NCI-H1092 (cell line): ENCODE results near the gene SEBOX.
A peak's percentile ranks its signal among the peaks of the same experiment; 100 is the strongest.
"Not testable (repeated sequence)": the region's sequence is repeated elsewhere in the genome, so short reads cannot be mapped to it uniquely, and the experiment has no call there.

Experiments
- DNase-seq: peaks from one replicate; lab custom pipeline; 2025; lab: John Stamatoyannopoulos, UW

SEBOX gene

DNA sequence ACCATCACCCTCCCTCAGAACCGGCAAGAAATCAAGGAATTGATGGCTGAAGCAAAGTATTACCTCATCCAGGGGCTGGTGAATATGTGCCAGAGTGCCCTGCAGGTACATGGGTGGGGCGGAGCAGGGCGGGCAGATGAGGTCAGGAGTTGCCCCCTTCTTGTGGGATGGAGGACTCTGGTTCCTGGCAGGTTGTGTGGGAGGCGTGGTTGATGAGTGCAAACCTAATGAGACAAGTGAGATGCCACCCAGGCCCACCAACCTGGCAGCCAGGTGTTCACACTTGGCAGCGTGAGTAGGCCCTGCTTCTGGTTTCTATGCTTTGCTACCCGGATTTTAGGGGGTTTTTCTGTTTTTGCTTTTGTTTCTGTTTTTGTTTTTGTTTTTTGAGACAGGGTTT lies 24.6 kb downstream of the SEBOX start:
- DNase-seq: no peak

DNA sequence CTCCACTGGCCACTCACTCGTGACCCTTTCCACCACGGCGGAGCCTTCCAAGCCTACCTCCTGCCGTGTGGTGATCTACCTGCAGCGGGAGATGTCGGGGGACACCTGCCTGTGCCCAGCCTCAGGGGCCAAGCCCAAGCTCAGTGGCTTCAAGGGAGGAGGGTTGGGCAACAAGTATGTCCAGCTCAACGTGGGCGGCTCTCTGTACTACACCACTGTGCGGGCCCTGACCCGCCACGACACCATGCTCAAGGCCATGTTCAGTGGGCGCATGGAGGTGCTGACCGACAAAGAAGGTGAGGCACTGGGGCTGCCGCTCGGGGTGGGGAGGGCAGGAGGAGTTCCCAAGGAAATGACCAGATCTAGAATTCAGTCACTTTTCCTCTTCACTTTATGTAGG lies 25.6 kb downstream of the SEBOX start:
- no peak for DNase-seq

DNA sequence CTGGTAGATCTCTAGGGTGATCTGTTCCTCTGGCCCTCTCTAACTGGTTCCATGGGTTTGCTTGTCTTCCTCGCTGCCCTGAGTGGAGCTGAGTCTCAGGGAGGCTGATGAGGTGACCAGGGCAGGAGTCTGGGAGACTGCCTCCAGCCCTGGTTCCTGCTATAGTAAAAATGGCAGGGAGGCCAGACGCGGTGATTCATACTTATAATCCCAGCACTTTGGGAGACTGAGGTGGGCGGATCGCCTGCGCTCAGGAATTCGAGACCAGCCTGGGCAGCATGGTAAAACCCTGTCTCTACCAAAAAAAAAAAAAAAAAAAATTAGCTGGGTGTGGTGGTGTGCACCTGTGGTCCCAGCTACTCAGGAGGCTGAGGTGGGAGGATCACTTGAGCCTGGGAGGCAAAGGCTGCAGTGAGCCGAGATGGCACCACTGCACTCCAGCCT lies 26.2 kb downstream of the SEBOX start:
- DNase-seq: not testable (repeated sequence)

DNA sequence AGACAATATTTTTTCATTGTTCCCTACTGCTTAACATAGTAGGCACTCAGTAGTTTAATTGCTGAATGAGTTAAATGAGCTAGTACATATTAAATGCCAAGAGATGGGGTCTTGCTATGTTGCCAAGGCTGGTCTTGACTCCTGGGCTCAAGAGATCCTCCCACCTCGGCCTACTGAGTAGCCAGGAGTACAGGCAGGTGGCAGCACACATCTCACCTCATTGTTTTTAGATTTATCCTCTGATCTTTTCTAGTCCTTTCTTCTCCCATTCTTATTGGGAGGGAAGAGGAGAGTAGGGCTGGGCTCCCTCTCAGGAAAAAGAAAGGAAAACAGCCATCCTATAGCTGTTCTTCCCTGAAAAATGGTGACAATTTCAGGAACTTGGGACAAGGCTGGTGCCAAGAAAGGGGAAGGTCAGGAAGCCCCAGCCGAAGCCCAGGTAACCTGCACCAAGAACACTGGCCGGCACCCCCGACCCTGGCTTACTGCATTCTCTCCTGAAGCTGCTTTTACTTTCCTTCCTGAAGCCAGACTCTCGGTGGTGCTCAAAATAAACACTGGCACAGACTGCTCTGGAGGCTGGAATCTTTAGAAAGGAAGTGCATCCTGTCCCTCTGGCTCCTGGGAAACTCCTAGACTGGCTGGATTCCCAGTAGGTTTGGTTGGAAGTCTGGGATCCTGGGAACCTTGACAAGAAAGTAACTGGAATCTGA lies 26.8 kb downstream of the SEBOX start:
- no peak for DNase-seq

DNA sequence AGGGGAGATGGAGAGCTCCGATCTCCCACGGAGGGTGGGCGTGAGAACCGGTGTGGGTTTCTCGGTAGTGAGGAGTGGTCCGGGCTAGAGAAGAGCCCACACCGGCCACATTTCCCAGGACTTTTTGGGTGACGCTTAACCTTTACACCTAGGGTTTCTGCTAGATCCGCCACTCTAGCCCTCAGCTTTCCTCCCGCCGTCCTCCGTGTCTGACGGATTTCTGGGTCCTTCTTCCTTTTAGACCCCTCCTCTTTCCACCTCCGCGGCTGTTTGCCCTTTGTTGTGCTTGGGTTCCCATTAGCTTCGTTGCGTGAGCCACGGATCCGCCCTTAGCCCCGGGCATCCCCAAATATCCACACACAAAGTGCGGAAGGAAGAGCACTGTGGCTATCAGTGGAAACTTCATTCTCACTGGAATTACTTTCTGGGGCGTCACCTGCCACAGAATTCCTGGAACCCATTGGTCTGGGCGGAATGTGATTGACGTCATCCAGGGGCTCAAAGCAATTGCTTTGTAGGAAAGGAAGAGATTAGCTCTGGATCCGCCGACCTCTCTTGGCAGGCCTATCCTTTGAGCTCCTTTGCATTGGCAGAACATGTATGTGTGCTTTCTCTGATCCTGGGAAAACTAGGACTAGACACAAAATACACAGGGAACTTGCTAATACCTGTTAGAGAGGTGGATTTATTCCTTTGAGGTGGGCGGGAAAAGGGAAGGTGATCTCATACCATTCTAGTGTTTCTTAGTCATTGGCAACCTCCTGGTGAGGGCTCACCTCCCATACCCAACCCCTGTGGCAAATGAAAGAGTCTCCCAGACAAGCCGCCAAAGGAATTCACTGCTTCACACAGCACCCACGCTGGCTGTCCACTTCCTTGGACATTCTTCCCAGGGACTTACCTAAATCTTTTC lies 28.8 kb downstream of the SEBOX start:
- DNase-seq: no peak

DNA sequence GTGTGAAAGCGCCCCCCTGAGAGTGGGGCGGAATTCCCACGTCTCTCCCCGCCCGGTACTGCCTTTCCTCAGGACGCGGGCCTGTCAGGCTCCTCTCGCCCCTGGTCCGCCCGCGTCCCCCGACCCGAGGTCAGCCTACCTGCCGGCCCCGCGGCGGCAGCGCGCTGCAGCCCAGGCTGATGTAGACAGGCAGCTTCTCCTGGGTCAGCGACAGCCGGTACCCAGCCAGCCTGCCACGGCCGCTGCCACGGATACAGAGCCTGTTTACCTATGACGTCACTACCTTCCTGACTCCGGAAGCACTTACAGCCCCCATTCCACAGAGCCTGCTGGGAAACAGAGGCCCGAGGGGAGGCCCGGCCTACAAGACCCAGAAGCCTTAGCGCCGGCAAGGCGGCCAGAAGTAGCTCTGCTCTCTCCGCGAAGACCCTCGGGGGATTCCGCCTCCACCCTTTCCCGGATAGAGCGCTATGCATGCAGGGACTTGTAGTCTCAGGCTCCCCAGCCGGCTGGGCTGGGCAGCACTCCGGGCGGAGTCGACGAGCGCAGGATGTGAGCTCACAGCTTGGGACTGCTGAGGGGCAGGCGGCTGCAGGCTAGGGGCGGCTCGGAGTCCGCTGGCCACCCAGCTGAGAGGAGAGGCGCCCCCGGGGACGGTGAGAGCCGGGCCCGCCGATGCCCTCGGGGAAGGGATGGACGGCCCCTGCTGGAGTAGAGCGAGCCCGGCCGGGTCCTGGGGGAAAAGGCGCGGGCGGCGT lies 29.6 kb downstream of the SEBOX start, which contains the start of the genes IFT20 and TNFAIP1:
Gene IFT20 (minus strand): TSS at position 272 of the 758 bp plus-strand sequence. CDS start 3,487 bp downstream, outside the sequence.
Gene TNFAIP1 (plus strand): TSS at position 561 of the 758 bp plus-strand sequence. CDS start 3,761 bp downstream, outside the sequence.
- peak; percentile 99 for DNase-seq

DNA sequence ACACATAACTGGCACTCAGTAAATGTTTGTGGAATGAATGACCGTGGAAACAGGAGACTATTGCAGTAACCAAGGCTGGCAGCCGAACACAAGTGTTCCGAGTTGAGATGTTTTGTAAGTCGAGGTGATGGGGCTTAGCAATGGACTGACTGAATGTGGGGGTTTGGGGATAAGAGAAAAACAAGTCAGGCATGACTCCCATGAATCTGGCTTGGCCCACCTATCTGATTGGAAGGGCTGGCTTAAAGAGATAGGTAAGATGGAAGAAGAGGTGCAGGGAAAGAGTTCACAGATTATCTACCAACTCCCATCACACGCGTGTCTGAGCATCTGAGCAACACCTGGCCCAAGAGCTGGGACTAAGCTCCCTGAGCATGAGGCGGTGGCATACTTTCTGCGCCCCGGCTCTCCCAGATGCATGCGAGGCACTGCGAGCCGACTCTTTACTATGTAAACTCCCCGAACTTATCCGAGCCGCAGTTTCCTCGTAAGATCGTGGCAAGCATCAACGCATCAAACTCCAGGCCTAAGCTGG lies 30.3 kb downstream of the SEBOX start:
- DNase-seq: no peak

DNA sequence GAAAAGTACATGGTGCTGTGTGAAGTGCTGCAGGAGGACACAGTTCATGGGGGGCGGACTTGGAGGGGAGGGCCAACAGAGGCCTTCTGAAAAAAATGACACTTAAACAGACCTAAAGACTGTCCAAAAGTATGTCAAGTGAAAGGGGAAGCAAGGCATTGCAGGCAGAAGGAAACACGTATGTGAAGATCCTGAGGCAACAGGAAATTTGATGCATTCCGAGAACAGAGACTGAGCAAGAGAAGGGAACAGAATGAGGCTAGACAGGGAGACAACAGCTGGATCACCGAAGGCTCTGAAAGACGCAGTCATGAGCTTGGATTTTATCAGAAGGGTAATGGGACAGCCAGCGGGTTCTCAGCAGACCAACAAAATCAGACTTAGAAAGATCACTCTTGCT lies 30.8 kb downstream of the SEBOX start:
- no peak for DNase-seq

DNA sequence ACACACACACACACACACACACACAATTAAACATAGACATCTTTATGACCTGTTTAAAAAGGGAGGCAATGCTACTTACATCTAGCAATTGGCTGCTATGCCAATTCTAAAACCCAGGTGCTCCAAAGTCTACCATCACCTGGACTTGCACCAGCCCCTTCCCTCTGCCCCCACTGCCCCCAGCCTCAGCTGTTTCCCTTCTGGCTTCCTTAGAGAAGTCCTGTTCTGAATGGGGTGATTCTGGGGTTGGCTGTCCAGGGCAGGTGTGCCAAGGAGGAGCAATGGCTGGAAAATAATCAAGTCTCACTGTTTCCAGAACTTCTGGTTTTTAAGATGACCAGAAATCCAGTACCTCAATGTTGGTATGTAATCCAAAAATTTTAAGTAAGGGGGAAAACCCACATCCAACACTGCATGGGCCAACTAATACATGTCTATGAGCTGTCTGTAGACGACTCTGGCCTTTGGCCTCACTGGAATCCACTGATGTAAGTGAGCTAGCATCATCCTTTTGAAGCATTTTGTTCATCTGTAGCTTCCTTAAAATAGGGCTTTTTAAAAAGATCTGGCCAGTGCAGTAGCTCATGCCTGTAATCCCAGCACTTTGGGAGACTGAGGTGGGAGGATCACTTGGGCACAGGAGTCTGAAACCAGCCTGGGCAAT lies 31.8 kb downstream of the SEBOX start:
- no peak for DNase-seq

DNA sequence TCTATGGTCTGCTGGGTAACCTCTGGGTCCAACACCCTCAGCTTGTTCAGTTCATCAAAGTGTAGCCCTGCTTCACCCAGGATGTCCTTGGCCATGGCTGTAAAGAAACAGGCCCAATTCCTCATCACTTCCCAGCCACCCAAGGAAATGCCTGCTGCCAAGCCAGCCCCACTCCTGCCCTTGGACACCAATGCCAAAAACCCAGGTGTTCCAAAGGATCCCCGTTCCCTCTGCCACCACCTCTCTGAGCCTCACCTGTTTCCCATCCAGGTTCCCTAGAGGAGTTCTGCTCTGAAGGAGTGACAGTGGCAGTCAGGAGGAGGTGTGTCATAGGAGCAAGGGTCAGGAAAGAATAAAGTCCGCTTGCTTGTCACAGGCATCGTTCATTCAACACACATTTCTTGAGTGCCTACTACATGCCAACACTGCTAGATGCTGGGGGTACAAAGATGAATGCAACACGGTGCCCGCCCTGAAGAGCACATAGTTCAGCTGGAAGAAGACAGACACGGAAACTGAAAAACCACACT lies 33.0 kb downstream of the SEBOX start:
- no peak for DNase-seq

DNA sequence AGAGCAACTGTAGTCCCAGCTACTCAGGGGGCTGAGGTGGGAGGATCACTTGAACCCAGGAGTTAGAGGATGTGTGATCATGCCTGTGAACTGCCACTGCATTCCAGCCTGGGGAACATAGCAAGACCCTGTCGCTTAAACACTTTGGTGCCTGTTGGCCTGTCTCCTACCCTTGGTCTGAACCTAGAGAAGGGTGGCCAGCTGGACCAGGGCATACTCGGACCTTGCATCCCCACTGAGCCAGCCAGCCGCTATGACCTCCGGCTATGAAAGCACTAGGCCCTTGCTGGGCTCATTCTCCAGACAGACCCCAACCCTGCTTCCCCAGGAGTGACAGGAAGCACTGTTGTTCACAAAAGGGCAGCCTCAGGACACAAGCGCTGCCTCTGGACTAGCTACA lies 34.3 kb downstream of the SEBOX start:
- no peak for DNase-seq

DNA sequence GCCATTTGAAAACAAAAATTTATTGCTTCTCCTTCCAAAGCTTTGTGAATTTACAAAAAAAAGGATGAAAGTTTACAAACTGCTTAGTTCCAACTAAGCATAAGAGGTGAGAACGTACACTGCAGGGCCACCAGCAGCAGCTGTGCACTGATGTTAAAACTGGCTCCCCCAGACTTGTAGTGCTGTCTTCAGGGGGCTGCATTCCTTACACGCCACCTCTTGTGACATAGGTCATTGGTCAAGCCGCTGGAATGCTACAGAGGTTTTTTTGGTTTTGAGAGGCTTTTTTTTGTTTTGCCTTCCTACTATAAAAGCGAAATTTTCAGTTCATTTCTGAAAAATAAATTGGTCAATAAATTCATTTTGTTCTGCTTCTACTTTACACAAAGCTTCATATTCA lies 36.7 kb downstream of the SEBOX start:
- no peak for DNase-seq

DNA sequence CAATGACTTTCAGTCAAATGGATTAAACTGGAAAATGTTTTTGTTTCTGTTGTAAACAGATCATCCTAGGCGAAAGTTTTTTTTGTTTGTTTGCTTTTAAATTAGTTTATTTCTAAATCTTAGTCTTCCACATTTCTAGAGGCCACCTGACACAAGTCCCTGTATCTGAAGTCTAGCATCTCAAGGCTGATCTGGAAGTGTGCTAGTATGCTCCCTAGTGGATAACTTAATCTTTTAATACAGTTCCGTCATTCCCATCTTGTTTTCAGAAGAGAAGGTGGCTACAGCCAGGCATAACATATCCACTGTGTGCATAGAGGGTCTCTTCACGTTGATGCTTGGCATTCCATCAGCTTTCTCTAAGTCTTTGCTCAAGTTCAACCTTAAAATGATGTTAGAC lies 37.3 kb downstream of the SEBOX start:
- DNase-seq: no peak

DNA sequence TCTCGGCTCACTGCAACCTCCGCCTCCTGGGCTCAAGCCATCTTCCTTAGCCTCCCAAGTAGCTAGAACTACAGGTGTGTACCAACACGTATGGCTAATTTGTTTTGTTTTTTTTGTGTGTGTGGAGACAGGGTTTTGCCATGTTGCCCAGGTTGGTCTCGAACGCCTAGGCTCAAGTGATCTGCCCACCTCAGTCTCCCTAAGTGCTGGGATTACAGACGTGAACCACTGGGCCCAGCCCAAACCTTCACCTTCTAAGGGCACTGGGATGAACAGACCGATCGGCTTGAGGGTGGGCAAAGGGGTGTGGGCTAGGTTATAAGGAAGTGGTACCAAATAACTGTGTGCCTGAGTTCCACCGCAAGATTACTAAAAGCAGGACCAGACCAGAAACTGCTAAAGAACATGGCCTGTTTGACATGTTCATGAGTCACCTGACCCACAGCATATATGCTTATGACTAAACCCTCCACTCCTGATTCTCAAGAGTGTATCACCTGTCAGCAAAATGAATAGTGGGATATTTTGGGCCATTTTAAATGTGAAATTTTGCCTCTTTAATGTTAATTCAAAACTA lies 37.9 kb downstream of the SEBOX start:
- DNase-seq: no peak

DNA sequence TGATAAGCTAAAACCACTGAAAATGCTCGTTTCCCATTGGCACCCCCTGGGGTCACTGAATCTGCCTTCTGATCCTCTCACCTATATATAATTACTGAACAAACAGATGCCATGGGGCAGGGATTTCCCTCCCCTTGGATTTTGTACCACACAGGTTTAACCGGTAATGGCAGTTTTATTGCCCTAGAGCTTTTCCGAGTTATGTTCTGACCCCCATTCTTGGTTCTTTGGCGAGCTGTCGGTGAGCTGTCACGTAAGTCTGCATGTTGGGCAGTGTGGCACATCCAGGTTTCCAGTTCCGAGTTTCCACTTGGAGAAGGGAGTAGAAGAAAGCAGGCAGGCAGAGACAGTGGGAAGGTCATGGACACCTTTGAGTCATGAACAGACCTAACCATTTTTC lies 38.9 kb downstream of the SEBOX start:
- DNase-seq: no peak

DNA sequence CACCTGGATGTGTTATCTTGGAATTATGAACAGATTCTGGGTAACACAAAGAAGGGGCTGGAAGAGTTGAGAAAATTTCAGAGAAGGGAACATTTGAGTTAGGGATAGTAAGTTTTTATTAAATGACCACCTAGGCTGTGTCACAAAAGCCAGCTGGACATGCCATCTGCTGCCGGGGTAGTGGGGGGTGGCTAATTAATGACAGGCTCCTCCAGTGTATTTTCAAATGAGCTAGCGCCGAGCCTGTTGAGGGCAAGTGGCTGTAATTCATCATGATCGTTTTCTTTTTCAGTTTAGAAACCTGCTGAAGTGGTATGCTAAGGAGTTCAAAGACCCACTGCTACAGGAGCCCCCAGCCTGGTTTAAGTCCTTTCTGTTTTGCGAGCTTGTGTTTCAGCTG lies 39.8 kb downstream of the SEBOX start:
- DNase-seq: no peak

DNA sequence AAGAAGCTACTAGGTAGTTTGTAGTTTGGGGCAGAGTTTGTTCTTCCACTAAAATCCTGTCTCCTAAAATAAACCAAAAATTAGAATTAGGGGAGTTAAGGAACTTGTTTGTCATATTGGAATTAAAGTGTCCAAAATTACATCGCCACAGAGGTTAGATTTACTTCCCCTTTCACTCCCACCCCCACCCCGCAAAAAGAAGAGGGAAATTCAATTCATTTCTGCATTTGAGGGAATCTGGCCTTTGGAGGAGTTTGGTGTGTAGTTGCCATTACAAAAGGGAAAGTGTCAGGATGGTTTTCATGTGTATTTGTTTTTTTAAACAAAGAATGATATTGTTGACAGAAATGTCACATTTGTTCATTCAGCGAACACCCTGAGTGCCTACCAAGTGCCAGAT lies 40.2 kb downstream of the SEBOX start:
- DNase-seq: no peak

DNA sequence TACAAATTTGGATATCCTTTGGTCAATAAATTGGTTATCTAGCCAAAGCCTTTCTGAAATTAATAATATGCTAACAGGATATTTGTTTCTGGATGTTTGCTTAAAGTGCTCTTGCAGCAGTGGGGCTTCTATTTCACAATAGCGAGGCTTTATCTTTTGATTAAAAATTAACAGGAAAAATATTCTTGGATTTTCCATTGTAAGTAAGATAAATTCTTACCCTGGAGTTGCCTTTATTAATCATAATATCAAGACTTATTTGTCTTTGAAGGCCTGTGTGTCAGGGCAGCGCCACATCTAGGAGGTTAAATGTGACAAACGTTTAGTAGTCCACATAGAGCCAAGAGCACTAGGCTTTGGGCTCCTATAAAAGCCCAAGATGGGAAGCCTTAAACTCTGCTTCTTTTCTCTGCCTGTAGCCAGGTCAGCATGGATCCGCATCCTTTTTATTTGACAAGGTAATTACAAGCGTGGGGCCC lies 40.7 kb downstream of the SEBOX start:
- no peak for DNase-seq

DNA sequence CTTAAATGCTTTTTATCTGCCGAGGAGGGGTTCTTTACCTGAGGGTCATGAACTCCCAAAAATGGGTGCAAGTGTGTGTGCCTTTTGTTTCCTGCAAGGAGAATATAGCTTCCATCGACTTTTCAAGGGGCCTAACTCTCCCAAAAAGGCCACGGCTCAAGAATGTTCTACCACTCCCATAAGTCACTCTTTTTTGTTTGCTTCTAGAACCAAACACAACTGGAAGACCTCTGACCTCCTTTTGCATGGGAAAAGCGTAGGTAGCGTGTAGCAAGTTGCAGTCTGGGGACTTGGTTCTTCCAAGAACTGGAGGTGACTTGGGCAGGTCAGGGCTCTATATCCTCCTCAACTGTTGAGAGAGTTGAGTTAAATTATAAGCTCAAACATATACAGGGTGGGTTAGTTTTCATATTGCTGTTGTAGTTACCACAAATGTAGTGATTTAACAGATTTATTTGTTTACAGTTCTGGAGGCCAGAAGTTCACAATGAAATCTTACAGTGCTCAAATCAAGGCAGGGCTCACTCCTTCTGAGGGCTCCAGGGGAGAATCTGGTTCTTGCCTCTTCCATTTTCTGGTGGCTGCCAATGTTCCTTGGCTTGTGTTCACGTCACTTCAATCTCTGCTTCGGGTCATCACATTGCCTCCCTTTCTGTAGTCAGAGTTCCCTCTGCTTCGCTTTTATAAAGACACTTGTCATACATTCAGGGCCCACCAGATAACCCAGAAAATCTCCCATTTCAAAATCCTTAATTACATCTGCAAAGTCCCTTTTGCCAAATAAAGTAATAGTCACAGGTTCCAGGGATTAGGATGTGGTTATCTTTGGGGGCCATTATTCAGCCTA lies 44.6 kb downstream of the SEBOX start:
- no peak for DNase-seq

DNA sequence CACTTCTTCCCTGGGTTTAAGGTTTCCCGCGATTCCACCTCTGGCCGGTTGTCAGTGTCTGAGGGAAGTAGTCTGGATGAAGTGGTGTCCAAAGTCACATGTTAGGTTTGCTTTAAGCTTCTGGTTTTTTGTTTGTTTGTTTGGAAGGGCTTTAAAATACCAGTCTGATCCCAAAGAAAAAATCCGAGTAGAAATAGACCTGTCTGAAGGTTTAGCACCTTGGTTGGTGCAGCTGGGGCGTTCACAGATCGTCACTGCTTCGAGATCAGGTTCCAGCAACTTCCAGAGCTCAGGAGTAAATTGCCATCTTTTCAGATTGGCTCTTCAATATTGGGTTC lies 45.4 kb downstream of the SEBOX start:
- DNase-seq: no peak
